Hypothalamus (tissue), 51 donors: Measurements from ENCODE around the gene PPP4R3A.
A peak's percentile ranks its signal among the peaks of the same experiment; 100 is the strongest.
"Not testable (repeated sequence)": the region's sequence is repeated elsewhere in the genome, so short reads cannot be mapped to it uniquely, and the experiment has no call there.

Source experiments
- DNase-seq, 51 donors: peaks; one replicate each; lab custom pipeline; 2025; lab: John Stamatoyannopoulos, UW

The PPP4R3A gene

DNA sequence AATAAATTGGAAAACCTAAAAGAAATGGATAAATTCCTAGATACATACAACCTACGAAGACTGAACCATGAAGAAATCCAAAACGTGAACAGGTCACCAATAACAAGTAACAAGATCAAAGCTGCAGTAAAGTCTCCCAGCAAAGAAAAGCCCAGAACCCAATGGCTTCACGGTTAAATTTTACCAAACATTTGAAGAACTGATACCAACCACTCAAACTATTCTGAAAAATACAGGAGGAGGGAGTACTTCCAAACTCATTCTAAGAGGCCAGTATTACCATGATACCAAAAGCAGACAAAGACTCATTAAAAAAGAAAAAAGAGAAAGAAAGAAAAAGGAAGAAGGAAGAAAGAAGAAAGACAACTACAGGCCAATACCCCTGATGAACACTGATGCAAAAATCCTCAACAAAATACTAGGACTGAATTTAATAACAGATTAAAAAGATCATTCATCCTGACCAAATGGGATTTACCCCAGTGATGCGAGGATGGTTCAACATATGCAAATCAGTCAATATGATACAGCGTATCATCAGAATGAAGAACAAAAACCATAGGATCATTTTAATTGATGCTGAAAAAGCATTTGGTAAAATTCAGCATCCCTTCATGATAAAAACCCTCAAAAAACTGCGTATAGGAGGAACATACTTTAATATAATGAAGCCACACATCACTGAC, 65.6 kb downstream of the PPP4R3A start:
- no peak for DNase-seq

DNA sequence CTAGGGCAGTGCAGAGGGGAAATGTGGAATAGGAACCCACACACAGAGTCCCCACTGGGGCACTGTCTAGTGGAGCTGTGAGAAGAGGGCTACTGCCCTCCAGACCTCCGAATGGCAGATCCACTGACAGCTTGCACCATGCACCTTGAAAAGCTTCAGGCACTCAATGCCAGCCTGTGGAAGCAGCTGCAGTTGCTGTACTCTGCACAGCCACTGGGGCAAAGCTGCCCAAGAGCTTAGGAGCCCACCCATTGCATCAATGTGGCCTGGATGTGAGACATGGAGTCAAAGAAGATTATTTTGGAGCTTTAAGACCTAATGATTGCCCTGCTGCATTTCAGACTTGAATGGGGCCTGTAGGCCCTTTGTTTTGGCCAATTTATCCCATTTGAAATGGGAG, 70.8 kb downstream of the PPP4R3A start:
- DNase-seq: no peak

DNA sequence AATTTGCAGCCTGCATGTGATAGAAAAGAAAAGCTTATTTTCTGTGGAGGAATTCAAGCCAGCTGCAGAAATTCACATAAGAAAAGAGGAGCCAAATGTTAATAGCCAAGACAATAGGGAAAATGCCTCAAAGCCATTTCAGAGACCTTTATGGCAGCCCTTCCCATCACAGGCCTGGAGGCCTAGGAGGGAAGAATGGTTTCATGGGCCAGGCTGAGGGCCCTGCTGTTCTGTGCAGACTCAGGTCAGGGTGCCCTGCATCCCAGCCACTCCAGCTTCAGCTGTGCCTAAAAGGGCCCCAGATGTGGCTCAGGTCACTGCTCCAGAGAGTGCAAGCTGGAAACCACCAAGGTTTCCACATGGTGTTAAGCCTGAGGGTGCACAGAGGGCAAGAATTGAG, 71.3 kb downstream of the PPP4R3A start:
- no peak for DNase-seq

DNA sequence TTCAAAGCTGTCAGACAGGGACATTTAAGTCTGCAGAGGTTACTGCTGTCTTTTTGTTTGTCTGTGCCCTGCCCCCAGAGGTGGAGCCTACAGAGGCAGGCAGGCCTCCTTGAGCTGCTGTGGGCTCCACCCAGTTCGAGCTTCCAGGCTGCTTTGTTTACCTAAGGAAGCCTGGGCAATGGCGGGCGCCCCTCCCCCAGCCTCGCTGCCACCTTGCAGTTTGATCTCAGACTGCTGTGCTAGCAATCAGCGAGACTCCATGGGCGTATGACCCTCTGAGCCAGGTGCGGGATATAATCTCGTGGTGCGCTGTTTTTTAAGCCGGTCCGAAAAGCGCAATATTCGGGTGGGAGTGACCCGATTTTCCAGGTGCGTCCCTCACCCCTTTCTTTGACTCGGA, 73.8 kb downstream of the PPP4R3A start:
- not testable (repeated sequence) for DNase-seq

DNA sequence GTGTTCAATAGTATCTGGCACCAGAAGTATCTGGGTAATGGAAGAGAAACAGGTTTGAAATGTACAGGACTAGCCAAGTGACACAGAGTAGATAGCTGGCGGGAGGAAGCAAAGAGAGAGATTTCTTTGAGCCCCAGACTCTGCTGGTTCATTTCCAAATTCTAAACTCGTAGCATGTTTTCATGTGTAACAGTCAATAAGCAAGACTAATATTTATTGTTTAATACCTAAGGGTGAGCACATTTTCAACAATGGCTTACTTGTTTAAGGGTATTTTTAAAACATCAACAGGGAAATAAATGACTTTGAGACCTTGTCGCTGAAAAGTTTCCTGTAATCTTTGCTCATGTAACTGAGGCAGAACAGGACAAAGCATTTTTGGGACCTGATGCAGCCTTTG, 80.7 kb downstream of the PPP4R3A start:
- no peak for DNase-seq

DNA sequence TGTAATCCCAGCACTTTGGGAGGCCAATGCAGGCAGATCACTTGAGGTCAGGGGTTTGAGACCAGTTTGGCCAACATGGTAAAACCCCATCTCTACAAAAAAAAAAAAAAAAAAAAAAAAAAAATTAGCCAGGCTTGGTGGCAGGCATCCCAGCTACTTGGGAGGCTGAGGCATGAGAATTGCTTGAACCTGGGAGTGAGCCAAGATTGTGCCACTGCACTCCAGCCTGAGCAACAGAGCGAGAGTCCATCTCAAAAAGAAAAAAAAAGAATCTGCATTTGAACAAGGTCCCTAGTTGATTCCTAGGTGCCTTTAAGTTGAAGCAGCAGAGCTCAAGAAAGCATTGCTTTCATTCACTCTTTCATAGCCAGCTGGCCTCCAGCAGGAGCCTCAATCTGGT, 81.2 kb downstream of the PPP4R3A start:
- DNase-seq: not testable (repeated sequence)

DNA sequence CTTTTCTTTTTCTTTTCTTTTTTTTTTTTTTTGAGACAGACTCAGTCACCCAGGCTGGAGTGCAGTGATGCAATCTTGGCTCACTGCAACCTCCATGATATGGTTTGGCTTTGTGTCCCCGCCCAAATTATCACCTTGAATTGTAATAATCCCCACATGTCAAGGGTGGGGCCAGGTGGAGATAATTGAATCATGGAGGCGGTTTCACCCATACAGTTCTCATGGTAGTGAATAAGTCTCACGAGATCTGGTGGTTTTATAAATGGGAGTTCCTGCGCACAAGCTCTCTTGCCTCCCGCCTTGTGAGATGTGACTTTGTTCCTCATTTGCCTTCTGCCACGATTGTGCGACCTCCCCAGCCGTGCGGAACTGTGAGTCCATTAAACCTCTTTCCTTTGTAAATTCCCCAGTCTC, 84.6 kb downstream of the PPP4R3A start:
- DNase-seq: not testable (repeated sequence)

DNA sequence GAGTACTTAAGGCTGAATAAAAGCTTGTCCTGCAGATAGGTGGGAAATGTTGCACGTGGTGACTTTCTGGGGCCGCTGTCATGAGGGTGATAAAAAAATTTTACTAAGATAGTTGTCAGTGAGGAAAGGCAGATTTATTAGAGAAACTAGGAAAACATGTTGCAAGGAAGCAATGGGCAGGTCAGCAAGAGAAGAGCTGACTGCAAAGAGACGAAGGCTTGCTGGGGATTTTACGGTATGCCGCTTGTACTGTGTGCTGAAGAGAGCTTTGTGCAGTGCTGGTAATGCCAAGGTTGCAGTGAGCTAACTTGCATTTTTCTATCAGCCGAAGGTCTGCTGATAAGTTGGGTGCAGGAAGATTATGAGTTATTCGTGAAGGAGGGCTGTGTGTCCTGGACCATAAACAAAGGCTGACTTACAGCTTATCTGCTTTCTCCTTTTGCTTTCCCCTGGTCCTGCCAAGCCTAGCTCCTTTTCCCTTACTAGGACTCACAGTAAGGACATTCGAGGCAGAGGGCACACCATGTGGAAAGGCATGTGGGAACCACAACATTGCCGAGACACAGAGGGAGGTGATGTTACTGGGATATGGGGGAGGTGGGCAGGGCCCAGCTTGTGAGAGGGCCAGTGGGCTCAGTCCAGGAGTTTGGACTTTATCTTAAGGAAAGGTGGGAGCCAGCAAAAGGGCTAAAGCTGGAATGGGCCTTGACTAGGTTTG, 85.1 kb downstream of the PPP4R3A start:
- DNase-seq: no peak

DNA sequence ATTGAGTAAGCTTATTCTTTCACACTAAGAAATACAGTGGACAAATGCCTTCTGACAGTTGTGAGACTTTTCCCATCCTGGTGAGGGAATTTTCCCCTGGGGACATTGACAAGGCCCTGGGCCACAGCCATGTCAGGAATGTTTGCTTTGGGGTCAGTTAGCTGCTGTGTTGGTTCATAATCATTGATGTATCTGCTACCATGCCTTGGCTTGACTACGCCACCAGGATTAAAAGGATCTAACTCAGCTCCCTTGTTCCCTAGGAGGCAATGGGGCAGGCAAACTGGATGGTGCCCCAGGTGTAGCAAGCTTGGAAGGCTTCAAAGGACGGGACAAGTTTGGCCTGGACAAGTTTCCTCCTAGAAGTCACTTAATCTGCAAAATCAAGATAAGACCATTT, 89.4 kb downstream of the PPP4R3A start:
- DNase-seq: no peak

DNA sequence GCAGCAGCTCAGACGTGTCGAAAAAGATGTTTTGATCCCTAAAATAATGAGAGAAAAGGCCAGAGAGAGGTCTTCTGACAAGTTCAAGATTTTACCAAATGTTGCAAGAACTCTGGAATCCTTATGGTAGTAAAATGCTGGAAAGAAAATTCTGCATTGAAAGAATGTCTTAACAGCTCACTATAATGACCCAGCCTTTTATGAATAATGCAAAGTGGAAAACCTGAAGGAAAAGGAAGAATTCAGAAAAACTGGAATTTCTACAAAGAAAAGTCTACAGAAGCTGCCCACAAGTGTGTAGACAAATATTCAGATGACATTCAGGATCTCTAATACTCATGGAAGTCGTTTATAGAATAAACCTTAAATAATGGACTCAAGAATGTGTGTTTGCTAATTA, 90.7 kb downstream of the PPP4R3A start:
- no peak for DNase-seq

DNA sequence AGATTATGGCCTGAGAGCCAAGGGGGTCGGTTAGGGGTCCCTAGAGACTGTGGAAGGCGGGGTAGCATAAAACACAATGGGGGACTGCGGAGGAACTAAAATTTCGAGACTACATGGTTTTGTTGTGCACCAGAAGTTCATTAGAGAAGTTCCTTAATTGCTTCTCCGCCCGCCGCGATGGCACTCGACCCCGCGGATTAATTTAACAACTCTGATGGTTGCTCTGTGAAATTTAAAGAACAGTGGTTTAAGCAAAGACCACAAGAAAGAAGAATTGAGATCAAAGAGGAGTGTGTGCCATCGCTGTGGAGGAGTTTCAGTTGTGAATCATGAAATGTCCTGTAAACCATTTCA, 91.1 kb downstream of the PPP4R3A start:
- no peak for DNase-seq

DNA sequence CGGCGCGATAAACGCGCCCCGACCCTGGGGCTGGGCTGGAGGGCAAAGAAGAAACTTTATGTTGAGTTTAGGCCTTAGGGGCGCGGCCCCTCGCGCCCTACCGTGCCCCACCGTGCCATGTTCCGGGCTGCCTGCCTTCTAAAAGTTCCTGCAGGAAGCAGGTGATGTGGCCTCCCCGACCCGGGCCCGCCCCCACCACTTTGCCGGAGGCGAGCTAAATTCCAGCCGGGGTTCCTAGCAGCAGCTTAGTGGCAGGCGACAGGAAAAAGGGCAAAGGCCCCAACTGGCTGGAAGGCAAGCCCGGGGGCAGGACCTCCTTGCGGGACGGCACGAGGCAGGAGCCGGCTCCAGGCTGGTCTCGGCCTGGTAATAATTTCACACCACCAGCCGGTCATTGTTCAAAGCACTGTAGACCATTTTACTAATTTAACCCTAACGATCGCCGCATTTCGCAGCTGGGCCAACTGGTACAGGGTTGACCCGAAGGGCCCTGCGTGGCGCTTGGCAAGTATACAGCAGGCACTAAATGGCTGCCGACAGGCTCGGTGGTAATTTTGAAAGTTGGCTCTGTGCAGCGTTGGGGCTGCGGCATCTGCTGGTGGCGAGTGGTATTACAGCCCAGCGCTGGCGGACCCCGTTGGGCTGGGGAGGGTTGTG, 91.6 kb downstream of the PPP4R3A start:
- peak in 40 of 51 donors; percentile 11 to 66 (median 39) for DNase-seq

DNA sequence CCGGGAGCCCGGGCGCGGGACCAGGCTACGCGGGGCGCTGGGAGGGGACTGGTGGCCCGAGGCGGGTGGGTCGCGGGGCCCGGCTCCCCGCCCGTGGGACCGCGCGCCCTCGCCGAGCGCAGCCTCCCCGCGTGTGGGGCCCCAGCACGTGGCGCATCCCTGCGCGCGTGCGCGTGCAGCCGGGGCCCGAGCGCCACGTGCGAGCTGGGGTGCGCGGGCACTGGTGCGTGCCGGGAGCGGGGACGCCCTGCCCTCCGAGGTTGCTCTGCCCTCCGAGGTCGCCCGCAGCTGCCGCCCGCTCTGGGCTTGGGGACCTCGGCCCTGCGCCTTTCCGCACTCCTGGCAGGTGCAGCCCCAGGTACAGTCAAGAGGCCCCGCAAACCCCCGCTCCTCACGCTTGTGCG, 92.1 kb downstream of the PPP4R3A start:
- DNase-seq: peak in 4 of 51 donors; percentile 10 to 46 (median 20)

DNA sequence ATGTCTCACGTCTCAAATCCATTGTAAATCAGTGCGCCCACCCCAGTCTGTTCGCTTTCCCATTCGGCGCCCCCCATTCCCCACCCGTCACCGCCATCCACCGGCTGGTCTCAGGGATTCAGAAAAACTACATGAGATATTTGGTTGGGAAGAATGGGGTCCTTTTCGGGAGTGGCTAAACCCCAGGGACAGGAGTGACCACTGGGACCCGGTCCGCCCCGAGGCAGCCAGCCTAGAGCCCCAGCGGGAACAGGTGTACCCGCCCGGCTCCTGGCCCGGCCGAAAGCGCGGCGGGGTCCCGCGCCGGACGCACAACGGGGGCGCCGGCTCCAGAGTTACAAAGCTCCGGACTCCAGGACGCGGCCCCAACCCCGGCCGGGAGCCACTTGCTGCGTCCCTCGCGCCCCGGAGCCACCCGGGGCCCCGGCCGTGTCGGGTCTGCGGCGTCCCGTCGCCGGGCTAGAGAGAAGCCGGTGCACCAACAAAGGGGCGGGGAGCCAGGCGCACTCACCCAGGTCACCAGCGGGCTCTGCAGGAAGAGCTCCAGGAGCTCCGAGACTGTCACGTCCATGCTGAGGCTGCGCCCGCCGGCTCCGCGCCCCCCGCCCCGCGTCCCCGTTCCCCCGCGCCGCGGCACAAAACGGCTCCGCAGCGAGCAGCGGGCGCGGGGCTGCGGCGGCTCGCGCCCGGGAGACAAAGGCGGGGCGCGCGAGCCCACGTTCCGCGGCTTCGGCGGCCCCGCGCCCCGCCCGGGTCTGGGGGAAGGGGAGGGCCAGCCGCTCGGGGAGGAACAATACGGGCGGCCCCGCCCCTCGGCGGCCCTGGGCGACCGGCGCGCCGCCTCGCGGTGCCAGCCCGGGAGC, 92.8 kb downstream of the PPP4R3A start, which contains the start of gene CCDC88C:
Gene CCDC88C, minus strand, starts transcription at position 701 of the 863 bp plus-strand sequence. Its CDS starts 130 bp downstream, at position 571.
- peak in 19 of 51 donors; percentile 22 to 70 (median 34) for DNase-seq

DNA sequence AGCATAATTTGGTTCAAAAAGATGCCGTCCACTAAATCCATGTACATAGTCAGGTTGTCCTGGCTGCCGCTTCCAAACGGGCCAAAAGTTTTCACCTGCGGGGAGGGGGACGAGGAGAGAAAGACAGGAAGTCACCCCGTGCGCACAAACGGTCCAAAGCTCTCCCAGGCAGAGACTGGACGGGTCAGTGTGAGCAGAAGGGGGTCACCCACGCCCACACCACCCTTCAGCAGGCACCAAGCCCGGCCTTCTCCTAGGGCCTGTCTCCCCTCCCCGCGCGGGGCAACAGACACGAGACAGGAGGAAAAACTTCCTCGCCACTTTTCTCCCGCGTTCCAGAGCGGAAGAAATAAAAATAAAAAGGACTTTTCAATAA, 93.4 kb downstream of the PPP4R3A start:
- DNase-seq: peak in 1 of 51 donors; percentile 7

DNA sequence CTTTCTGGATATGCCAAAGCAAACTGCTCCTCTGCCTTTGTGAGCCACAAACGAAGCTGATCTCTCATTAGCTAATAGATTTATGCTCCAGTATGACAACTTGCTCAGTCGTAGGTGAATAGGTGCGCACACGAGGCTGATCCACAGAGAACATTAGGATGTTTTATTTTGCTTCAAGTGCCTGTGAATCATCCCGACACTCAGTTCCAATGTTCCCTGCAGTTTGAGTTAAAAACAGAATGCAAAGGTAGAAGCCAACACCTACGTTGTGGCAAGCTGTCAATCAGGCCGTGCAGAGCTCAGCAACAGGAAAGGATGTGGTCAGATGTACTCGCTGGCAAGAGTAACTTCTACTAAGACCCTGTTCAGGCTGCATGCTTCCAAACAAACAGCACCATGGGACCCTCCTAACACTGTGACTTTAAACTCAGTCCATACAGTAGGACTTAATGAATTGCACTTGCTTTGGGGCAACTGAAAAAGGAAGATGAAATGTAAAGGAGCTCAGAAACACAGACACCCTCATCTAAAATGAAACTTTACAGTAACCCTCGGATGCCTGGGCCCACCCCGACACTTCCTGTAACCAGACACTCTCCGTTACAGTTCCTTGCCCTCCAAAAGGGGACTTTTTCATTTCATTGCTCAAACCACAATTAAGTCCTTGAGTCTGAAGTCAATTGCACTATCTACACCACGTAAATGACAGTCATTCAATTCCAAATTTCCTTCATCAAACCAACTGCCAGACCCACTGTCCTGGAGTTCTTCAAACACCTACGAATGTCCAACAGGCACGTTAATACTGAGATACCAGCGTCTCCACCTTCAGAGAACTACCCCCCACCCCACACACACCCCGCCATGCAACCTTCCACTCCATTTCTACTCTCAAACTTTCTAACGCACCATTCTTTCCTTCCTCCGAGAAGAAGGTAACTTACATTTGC, 94.0 kb downstream of the PPP4R3A start:
- DNase-seq: peak in 1 of 51 donors; percentile 40

DNA sequence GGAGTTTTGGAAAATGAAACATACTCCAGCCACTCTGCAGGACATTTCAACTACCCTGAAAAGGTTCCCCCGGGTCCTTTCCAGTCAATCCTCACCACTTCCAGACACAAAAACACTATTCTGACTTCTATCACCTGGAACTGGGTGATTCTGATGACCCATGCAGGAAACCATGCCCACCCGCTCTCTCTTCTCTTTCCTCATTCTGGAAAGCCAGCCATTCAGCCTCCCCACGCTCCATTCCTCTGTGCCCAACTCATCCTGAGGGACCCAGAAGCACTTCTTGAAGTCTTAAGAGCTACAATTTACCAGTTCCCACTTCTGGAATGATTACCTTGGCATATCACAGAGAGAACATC, 95.7 kb downstream of the PPP4R3A start:
- no peak for DNase-seq

DNA sequence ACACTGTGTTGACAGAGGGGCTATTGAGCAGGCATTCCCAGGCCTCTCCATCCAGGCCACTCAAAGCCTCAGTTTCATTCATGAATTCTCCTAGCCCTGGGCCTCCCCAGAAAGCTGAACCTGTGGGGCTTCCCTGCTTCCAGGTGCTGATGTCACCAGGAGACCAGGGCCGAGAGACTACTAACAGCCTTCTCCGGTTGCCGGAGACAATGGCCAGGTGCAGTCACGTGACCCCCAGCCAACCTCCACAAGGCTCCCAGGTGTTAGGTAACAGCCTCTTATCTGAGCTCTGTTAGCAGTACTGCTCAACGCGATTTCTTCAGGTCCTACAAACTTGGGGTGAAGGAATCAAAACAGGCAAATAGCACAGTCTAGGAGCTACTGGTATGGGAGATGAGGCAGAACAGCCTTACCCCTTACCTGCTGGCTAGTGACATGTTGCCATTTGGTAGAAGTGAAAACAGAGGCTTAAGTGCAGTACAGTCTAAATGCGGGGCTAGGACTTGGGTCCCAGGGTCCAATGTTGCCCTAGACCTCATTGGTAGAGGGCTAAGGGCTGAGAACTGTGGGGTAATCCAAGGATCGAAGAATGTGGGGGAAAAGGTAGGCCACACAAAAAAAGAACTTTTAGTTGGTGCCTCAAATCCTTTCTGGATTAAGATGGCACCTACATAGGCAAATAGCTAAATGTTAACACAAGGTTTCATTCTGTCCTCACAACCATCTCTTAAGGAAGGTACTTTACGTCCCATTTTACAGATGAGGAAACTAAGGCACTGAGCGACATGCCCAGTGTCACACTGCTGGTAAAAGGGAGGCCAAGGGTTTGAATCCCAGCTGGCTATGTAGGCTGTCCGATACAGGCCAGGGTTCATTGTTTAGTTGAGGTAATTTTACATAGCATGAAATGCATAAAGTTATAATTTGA, 96.3 kb downstream of the PPP4R3A start:
- no peak for DNase-seq

DNA sequence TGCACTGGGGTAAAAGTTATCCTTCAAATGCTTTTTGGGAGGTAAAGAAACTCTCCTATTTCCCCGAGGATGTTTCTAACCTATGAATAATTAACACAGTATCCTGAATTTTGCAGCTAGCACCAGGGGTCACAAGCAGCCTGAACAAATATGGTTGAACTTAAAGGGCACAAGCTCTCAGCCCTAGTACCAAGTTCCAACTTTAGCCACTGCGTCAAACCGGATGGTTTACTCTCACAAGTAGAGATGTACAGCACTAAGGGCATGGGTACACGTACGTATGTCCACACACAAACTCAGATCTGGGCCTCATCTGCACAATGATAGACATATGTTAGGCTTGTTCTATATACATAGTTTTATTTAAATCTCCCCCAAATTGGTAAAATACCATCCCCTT, 97.2 kb downstream of the PPP4R3A start:
- no peak for DNase-seq
